Type B pancreatic cell (in vitro differentiated cells): ENCODE measurements around the gene FAM187B. TPM values are rescaled to one million over a fixed set of nuclear protein-coding genes. Genes with fewer than 3 reads are reported as not detected.
"Not testable (repeated sequence)": the region's sequence is repeated elsewhere in the genome, so short reads cannot be mapped to it uniquely, and the experiment has no call there.

ENCODE experiments used
- DNase-seq: peaks from one replicate; pipeline ENCODE4 v3.0.0; 2021; ENCODE audit warnings: mixed read lengths; ENCODE audit not compliant: unreplicated experiment; ENCODE audit errors: extremely low spot score
- H3K27ac Mint-ChIP-seq: 2 replicates; pipeline ENCODE4 v1.8.0; 2021; ENCODE audit warnings: mild to moderate bottlenecking, mixed read lengths
- H3K27me3 Mint-ChIP-seq: 2 replicates; pipeline ENCODE4 v1.8.0; 2021; ENCODE audit warnings: mixed read lengths
- H3K36me3 Mint-ChIP-seq: 2 replicates; pipeline ENCODE4 v1.8.0; 2021; ENCODE audit warnings: mixed read lengths
- H3K4me1 Mint-ChIP-seq: one replicate; pipeline ENCODE4 v1.8.0; 2021; ENCODE audit warnings: mixed read lengths; ENCODE audit not compliant: unreplicated experiment
- H3K4me3 Mint-ChIP-seq: 2 replicates; pipeline ENCODE4 v1.8.0; 2021; ENCODE audit warnings: mild to moderate bottlenecking, mixed read lengths
- H3K9me3 Mint-ChIP-seq: 2 replicates; pipeline ENCODE4 v1.8.0; 2021; ENCODE audit warnings: mixed read lengths
- CTCF ChIP-seq: fragments of 200-600 bp; sonication (generic); conservative IDR thresholded peaks from 2 replicates; pipeline ENCODE4 v1.5.0; 2021; ENCODE audit warnings: antibody characterized with exemption, mild to moderate bottlenecking
- total RNA-seq: library from RNA; stranded (reverse); gene quantifications from 2 replicates; pipeline ENCODE4 v1.2.1, GENCODE V29; 2021; ENCODE audit warnings: low replicate concordance

The FAM187B gene
- total RNA-seq, 1 donor from 2014 or later: not detected

GRCh38 chr19:35240327-35240726, 11.8 kb upstream of the FAM187B start:
- no peaks in the 10 kb centered on the region for H3K36me3 Mint-ChIP-seq
- no peaks in the 10 kb centered on the region for H3K4me1 Mint-ChIP-seq
- H3K27me3 Mint-ChIP-seq: peaks cover 25% of the 10 kb centered on the region
- H3K9me3 Mint-ChIP-seq: no peaks in the 10 kb centered on the region
- no peak overlapping the region for H3K4me3 Mint-ChIP-seq
- DNase-seq: no peak
- TF ChIP-seq CTCF: no peak
- no peak overlapping the region for H3K27ac Mint-ChIP-seq

GRCh38 chr19:35239597-35239996, 11.1 kb upstream of the FAM187B start:
- H3K36me3 Mint-ChIP-seq, DNase-seq, H3K27ac Mint-ChIP-seq, H3K4me3 Mint-ChIP-seq, H3K9me3 Mint-ChIP-seq, H3K4me1 Mint-ChIP-seq: not testable (repeated sequence)
- H3K27me3 Mint-ChIP-seq: peaks cover 21% of the 10 kb centered on the region

DNA sequence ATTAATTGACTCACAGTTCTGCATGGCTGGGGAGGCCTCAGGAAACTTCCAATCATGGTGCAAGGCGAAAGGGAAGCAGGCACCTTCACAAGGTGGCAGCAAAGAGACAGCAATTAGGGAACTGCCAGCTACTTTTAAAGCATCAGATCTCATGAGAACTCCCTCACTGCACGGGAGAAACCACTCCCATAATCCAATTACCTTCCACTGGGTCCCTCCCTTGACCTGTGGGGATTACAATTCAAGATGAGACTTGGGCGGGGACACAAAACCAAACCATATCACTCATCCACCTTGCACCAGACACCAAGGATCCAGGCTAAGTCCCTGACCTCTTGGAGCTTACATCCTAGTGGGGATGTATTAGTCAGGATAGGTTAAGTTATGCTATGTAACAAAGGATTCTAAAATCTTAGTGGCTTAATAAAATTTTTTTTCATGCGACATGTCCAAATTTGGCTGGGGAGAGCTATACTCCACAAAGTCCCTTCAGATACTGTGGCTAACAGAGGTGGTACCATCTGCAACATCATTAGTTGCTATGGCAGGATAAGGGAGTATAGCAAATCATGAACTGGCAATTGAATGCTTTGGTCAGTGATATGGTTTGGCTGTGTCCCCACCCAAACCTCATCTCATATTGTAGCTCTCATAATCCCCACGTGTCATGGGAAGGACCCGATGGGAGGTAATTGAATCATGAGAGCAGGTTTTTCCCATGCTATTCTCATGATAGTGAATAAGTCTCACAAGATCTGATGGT, 8.3 kb upstream of the FAM187B start:
- H3K4me1 Mint-ChIP-seq: no peaks in the 10 kb centered on the region
- no peak overlapping the region for H3K27ac Mint-ChIP-seq
- no peaks in the 10 kb centered on the region for H3K9me3 Mint-ChIP-seq
- no peak for TF ChIP-seq CTCF
- peaks cover 10% of the 10 kb centered on the region for H3K27me3 Mint-ChIP-seq
- no peak overlapping the region for H3K4me3 Mint-ChIP-seq
- no peak for DNase-seq
- no peaks in the 10 kb centered on the region for H3K36me3 Mint-ChIP-seq

- Mint-ChIP-seq H3K9me3 (no peaks in the 10 kb centered on the region), H3K27ac (no peak overlapping the region), H3K4me1 (no peaks in the 10 kb centered on the region), H3K36me3 (no peaks in the 10 kb centered on the region), H3K27me3 (no peaks in the 10 kb centered on the region), H3K4me3 (no peak overlapping the region)
- DNase-seq: peak; percentile 29
- TF ChIP-seq CTCF: no peak
Measured at GRCh38 chr19:35232912-35233311, 4.4 kb upstream of the FAM187B start.

- no peak for TF ChIP-seq CTCF
- no peaks in the 10 kb centered on the region for H3K9me3 Mint-ChIP-seq
- no peaks in the 10 kb centered on the region for H3K36me3 Mint-ChIP-seq
- H3K4me3 Mint-ChIP-seq: no peak overlapping the region
- DNase-seq: peak; percentile 48
- H3K27me3 Mint-ChIP-seq: no peaks in the 10 kb centered on the region
- H3K4me1 Mint-ChIP-seq: no peaks in the 10 kb centered on the region
- no peak overlapping the region for H3K27ac Mint-ChIP-seq
Measured at GRCh38 chr19:35231956-35232645, 3.6 kb upstream of the FAM187B start.

DNA sequence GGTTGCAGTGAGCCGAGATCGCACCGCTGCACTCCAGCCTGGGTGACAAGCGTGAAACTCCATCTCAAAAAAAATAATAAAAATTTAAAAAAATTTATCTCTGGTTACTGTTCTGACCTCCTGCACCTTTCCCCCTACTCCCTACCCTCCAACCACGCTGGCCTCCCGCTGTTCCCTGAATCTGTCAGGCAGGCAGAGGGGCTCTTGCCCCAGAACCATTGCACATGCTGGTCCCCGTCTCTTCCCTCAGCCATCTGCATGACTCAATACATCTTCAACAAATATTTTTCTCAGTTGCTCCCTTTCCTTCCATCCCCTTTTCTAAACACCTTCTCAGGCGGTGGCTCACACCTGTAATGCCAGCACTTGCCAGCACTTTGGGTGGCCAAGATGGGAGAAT, 1.1 kb upstream of the FAM187B start:
- Mint-ChIP-seq H3K27ac (no peak overlapping the region), H3K9me3 (no peaks in the 10 kb centered on the region), H3K4me1 (no peaks in the 10 kb centered on the region), H3K36me3 (no peaks in the 10 kb centered on the region), H3K4me3 (no peak overlapping the region), H3K27me3 (no peaks in the 10 kb centered on the region)
- peak; percentile 48 for DNase-seq
- no peak for TF ChIP-seq CTCF
